Ramos (cell line): ENCODE data around the gene XIRP1.
"Not testable (repeated sequence)": the region's sequence is repeated elsewhere in the genome, so short reads cannot be mapped to it uniquely, and the experiment has no call there.

Experiments
- in situ Hi-C: fragments of 300-500 bp; cut with MboI; formaldehyde crosslinking; loops from one replicate; pipeline ENCODE4 v1.14.3; 2022; ENCODE audit warnings: low sequenced_read_pairs; ENCODE audit not compliant: unreplicated experiment

Gene XIRP1

GRCh38 chr3:39171860-39172259 is 20.5 kb downstream of the XIRP1 start:
- in situ Hi-C loops, result no loop called here

DNA sequence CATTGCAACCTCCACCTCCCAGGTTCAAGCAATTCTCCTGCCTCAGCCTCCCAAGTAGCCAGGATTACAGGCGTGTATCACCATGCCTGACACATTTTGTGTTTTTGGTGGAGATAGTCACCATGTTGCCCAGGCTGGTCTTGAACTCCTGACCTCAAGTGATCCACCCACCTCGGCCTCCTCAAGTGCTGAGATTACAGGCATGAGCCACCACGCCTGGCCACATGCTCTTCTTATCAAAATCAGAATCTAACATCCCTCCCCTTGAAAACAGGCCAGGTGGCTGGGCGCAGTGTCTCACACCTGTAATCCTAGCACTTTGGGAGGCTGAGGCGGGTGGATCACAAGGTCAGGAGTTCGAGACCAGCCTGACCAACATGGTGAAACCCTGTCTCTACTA is 21.5 kb downstream of the XIRP1 start:
- in situ Hi-C loops, result not testable (repeated sequence)

DNA sequence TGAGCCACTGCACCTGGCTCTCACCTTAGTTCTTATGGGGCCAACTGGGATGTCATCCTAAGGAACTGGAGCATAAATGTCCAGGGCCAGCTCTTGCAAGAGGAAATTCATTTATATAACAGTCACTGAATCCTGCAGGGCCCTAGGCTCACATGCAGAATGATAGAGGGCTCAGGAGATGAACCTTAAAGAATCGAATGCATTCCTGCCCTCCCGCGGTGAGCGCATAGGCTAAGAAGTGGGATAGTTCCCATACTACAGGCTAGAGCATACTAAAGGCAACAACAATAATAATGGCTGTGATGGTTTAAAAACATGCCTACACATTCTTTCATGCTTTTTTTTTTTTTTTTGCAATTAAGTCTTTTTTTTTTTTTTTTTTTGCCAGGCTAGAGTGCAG is 21.9 kb downstream of the XIRP1 start:
- in situ Hi-C loops, result no loop called here

DNA sequence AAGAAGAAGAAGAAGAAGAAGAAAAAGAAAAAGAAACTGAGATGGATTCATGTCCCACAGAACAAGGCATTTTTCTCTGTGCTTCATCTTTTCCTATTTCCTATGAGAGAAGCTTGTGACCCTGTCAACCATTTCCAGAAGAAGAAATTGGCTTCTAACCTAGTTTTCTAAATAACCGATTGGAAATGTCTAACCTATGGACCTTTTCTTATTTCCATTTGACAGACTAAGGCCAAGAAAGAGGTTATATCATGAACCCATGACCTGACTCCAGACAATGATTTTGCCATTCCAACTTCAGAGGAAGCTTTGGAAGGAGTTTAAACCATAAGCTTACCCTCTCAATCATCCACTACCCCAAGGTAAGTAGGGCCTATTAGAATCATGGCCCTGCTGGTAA is 22.7 kb downstream of the XIRP1 start:
- in situ Hi-C loops, result no loop called here

GRCh38 chr3:39168156-39168780 is 24.1 kb downstream of the XIRP1 start:
- in situ Hi-C loops, result no loop called here

DNA sequence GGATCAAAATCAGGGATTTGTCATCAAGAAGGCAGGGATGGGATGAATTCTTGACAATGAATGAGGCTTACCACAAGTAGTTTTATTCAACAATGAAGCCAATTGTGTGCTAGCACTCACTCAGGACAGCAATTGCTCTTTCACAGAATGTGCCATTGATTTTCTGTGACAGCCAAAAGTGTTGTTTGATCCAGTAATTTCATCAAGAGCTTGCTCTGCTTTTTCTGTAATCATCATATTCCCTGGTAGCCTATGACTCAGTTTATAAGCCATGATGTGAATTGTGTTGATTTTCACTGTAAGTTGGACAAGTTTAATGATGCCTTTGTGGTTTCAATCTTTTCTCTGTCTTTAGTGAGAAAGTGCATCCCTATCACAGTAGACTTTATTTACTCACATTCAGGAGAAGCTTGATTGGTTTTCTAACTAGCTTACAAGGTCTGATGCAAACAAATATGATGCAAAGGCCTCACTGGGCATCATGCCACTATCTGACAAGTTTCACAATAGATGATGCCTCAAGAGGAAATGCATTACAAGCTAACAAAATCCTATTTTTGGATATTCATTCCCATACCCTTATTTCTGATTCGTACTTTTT is 25.4 kb downstream of the XIRP1 start:
- in situ Hi-C loops, result no loop called here

DNA sequence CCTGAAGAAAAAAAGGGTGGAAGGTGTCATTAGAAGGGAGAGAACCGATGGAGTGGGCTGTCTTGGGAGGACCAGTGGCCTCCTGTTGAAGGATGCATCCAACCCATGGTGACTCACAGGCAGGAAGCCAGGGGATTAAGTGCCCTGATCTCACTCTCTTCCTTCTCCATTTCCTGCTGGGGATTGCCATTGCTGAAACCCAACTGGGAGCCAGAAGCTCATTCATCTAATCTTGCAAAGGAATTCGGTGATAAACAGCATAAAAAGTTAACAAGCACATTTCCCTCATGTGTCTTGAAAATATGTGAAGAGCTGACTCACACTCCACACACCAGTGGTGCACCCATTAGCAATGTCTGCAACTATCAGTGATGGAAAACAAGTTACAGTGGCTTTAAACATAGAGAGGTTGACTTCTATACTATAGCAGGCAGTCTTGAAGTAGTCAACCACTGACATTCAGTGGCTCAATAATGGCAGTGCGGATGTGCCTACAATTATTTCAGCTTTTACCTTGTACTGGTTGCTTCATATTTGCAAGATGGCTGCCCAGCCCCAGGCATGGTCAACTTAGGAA is 26.2 kb downstream of the XIRP1 start:
- in situ Hi-C loops, result no loop called here

DNA sequence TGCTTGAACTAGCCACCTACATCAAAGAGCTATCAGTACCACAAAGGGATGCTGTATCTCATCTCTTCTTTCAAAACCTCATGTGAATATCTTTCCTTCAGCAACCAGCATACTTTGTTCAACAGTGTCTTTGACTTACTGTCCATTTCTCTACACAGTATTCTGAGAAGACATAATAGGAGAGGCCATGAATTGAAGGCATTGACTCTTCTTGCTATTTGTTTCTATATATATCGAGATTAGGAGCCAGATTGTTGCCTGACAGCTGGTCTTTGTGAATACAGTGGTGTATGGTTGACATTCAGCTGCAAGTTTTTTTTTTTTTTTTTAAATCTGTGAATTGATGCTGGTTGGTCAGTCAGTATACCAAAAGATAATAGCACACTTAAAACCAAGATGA is 26.9 kb downstream of the XIRP1 start:
- in situ Hi-C loops, result no loop called here

DNA sequence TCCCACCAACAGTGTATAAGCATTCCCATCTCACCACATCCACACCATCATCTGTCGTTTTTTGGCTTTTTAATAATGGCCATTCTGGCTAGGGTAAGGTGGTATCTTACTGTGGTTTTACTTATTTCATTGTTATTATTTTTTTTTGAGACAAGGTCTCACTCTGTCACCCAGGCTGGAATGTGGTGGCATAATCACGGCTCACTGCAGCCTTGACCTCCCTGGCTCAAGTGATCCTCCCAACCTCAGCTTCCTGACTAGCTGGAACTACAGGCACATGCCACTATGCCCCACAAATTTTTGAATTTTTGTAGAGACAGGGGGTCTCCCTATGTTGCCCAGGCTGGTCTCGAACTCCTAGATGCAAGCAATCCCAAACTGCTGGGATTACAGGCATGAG is 28.0 kb downstream of the XIRP1 start:
- in situ Hi-C loops, result no loop called here

DNA sequence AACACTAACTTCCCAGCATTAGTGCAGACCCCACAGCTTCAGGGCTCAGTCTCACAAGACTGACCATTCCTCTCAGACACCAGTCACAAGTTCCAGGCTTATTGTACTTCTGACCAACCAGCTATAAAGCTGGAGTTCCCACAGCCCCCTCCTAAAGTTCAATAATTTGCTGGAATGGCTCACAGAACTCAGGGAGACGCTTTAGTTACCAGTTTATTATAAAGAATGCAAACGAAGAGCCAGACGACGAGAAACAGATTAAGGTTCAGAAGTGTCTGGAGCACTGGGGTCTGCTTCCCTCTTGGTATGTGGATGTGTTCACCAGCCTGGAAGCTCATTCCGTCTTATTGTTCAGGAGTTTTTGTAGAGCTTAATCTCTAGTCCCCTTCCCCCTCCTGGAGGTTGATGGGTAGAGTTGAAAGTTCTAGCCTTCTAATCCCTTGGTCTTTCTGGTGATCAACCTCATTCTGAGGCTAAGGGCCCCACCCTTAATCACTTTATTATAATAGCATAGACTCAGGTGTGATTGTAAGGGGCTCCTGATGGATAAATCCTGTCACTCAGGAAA is 34.2 kb downstream of the XIRP1 start:
- in situ Hi-C loops, result no loop called here

DNA sequence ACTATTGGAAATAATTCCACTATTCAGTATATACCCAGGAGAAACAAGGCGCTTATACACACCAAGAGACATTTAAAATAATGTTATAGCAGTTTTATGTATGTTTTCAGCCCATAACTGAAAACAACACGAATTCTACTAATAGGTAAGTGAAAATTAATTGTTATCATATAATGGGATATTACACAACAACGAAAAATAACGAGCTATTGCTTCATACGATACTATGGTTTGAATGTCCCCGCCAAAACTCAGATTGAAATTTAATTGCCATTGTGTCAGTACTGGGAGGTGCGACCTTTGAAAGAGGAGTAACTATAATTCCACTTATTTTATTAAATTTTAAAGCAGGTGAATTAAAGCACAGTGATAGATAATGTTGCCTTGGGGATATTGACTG is 35.0 kb downstream of the XIRP1 start:
- in situ Hi-C loops, result no loop called here

DNA sequence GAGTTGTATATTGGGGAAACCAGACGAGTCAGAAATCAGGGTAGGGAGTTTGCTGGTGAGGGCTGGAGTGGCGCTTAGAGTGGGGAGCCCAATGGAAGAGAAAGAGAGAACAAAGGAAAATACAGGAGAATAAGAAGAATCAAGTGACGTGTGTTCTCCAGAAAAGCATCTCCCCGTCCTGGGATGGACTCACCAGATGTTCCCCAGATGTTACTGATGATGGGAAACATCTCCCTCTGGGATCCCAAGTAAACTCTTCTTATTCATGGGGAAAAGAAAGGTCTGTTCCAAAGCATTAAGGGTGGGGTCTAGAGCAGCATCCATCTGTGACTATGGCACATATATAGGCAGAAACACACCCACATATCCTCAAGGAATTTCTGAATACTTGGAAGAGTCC is 36.0 kb downstream of the XIRP1 start:
- in situ Hi-C loops, result no loop called here

- in situ Hi-C loops, result no loop called here
Measured at GRCh38 chr3:39154280-39155021, 37.9 kb downstream of the XIRP1 start.

- in situ Hi-C loops, result no loop called here
Measured at GRCh38 chr3:39153977-39154279, 38.5 kb downstream of the XIRP1 start.

DNA sequence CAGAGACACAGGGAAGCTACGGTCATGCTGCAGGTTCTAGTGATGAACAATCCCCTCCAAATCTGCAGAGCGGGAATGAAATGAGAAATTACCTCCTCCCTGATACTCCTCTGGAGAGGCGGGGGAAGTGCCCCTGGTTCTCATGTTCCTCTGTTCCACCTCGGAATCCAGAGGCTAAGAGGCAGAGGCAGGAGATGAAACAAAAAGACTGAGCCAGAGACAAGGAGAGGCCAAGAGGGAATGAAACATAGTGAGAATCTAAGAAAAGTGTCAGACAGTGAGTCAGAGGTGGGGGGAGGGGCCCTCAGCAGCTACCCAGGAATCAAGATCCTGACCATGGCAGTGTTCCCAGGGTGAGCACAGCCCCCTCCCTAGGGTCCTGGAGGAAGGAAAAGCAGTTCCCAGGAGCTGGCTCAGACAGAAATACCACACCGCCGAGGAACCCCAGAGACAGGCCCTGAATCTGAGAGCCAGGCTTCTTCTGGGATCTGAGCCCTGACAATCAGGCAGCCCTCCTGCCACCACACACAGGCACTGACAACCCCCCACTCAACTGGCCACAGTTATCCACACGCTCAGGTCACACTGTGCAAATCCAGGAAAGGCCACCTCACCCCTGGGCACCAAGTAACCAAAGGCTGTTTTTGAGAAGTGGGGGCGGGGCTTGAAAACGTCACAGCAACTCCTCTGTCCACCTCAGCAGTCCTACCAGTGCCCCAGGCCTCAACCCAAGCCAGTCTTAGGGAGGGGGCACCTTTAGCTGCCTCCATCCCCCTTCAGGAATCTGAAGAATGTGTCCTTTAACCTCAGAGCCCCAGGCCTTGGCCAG is 41.4 kb downstream of the XIRP1 start:
- in situ Hi-C loops, result no loop called here

DNA sequence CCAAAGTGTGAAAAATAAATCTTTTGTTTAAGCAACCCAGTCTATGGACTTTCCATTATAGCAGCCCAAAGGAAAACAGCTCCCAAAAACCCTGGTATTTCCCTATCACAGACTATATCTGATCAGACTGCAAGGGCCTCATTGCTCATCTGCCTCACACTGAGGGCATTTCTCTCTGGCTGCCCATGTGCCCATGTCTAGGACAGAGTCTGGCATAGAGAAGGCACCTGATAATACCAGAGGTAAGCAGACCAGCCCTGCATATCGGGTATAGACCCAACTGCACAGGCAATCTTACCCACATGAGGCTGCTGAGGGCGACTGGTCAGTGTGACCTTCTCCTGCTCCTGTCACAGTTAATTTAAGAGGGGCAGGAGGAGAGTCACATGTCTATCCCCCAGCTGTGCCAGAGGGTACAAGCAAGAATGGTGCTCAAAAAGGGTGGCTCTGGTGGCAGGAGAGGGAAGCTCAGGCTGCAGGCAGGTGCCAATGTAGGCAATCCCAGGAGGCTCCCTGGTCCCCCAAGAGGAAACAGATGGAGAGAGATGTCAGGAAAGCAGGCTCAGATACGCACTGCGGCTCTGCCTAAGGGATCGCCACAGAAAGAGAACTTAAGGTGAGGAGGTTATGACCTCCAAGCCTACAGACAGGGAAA is 42.1 kb downstream of the XIRP1 start:
- in situ Hi-C loops, result no loop called here

GRCh38 chr3:39149498-39150147 is 42.8 kb downstream of the XIRP1 start:
- in situ Hi-C loops, result no loop called here

GRCh38 chr3:39149059-39149455 is 43.3 kb downstream of the XIRP1 start:
- in situ Hi-C loops, result no loop called here

- in situ Hi-C loops, result no loop called here
Measured at GRCh38 chr3:39148435-39149058, 43.8 kb downstream of the XIRP1 start.
